GM18519 (cell line): ENCODE data around the gene AKNA.

ENCODE experiments used
- ATAC-seq: cut with Tn5 transposase; IDR thresholded peaks from one replicate; pipeline ENCODE4 v1.9.1; 2021; ENCODE audit warnings: mild to moderate bottlenecking, moderate library complexity; ENCODE audit not compliant: unreplicated experiment, low FRiP score

The AKNA gene

GRCh38 chr9:114416290-114416689 is 28.5 kb upstream of the AKNA start:
- ATAC-seq = no peak

GRCh38 chr9:114414346-114414745 is 26.6 kb upstream of the AKNA start:
- no peak for ATAC-seq

GRCh38 chr9:114413861-114414301 is 26.1 kb upstream of the AKNA start:
- no peak for ATAC-seq

GRCh38 chr9:114412048-114412683 is 24.4 kb upstream of the AKNA start:
- ATAC-seq = no peak

- ATAC-seq = no peak
Observed at GRCh38 chr9:114411452-114411851, 23.7 kb upstream of the AKNA start.

GRCh38 chr9:114410910-114411309 is 23.1 kb upstream of the AKNA start:
- no peak for ATAC-seq

- no peak for ATAC-seq
Observed at GRCh38 chr9:114409842-114410241, 22.1 kb upstream of the AKNA start.

GRCh38 chr9:114409103-114409780 is 21.5 kb upstream of the AKNA start:
- ATAC-seq = no peak

GRCh38 chr9:114408645-114409044 is 20.9 kb upstream of the AKNA start:
- ATAC-seq = no peak

- no peak for ATAC-seq
Observed at GRCh38 chr9:114407889-114408288, 20.1 kb upstream of the AKNA start.

- ATAC-seq = no peak
Observed at GRCh38 chr9:114406441-114406840, 18.7 kb upstream of the AKNA start.

GRCh38 chr9:114405294-114406034 is 17.7 kb upstream of the AKNA start:
- ATAC-seq = peak; percentile 79

- no peak for ATAC-seq
Observed at GRCh38 chr9:114404531-114404930, 16.7 kb upstream of the AKNA start.

GRCh38 chr9:114403153-114403756 is 15.5 kb upstream of the AKNA start:
- no peak for ATAC-seq

- no peak for ATAC-seq
Observed at GRCh38 chr9:114401344-114401743, 13.6 kb upstream of the AKNA start.

- ATAC-seq = no peak
Observed at GRCh38 chr9:114400772-114401171, 13.0 kb upstream of the AKNA start.

- no peak for ATAC-seq
Observed at GRCh38 chr9:114400219-114400618, 12.4 kb upstream of the AKNA start.

- ATAC-seq = no peak
Observed at GRCh38 chr9:114399381-114399780, 11.6 kb upstream of the AKNA start.

- peak; percentile 55 for ATAC-seq
Observed at GRCh38 chr9:114397848-114398605, 10.2 kb upstream of the AKNA start.

GRCh38 chr9:114397219-114397847 is 9.6 kb upstream of the AKNA start:
- ATAC-seq = no peak
